Right atrium auricular region (tissue), 2 donors: Measurements from ENCODE around the gene TCF12. TPM values are rescaled to one million over a fixed set of nuclear protein-coding genes. Genes with fewer than 3 reads are reported as not detected.

Experiments used
- DNase-seq: peaks from one replicate; pipeline ENCODE4 v3.0.0-alpha.2; 2019; ENCODE audit warnings: low spot score
- H3K27ac ChIP-seq, 2 donors: fragments of 200-600 bp; sonication (generic); 1 replicate in 1 of 2; 2 replicates in 1 of 2; pipeline ENCODE4 v1.5.1; 2016 to 2019
- H3K27me3 ChIP-seq, 2 donors: fragments of 200-600 bp; sonication (generic); one replicate each; pipeline versions ENCODE4 v1.5.1 to v1.6.0; 2017 to 2019
- H3K36me3 ChIP-seq: fragments of 200-600 bp; sonication (generic); one replicate; pipeline ENCODE4 v1.5.1; 2016
- H3K4me1 ChIP-seq, 2 donors: fragments of 200-600 bp; sonication (generic); one replicate each; pipeline versions ENCODE4 v1.5.1 to v1.6.0; 2017 to 2019
- H3K4me3 ChIP-seq, 2 donors: fragments of 200-600 bp; sonication (generic); 1 replicate in 1 of 2; 2 replicates in 1 of 2; pipeline ENCODE4 v1.5.1; 2017 to 2019; ENCODE audit warnings: mild to moderate bottlenecking in 1 of 2, moderate library complexity in 1 of 2
- H3K9me3 ChIP-seq, 2 donors: fragments of 200-600 bp; sonication (generic); one replicate each; pipeline ENCODE4 v1.5.1; 2019
- total RNA-seq, 2 donors: library from RNA; depleted of rRNA; stranded (reverse); fragments of >200 nt; gene quantifications; one replicate each; pipeline ENCODE4 v1.1.0, GENCODE V29; 2016
- TF ChIP-seq, protein P1 (sequence below), 2 donors: fragments of 200-600 bp; sonication (generic); IDR thresholded peaks; one replicate each; pipeline ENCODE4 v1.5.1; 2019; ENCODE audit warnings: antibody characterized with exemption in 2 of 2

The TCF12 gene
- total RNA-seq, 2 donors from 2014 or later, result 35.2 to 40.0 TPM

- Histone ChIP-seq H3K4me1 (peaks cover 0 to 9% of the 10 kb centered on the region in 2 donors), H3K9me3 (no peaks in the 10 kb centered on the region), H3K36me3 (no peaks in the 10 kb centered on the region), H3K27ac (peak overlapping the region in 1 of 2 donors; percentile 9), H3K27me3 (no peaks in the 10 kb centered on the region), H3K4me3 (no peak overlapping the region)
- no peak for DNase-seq
- TF ChIP-seq, protein P1, sequence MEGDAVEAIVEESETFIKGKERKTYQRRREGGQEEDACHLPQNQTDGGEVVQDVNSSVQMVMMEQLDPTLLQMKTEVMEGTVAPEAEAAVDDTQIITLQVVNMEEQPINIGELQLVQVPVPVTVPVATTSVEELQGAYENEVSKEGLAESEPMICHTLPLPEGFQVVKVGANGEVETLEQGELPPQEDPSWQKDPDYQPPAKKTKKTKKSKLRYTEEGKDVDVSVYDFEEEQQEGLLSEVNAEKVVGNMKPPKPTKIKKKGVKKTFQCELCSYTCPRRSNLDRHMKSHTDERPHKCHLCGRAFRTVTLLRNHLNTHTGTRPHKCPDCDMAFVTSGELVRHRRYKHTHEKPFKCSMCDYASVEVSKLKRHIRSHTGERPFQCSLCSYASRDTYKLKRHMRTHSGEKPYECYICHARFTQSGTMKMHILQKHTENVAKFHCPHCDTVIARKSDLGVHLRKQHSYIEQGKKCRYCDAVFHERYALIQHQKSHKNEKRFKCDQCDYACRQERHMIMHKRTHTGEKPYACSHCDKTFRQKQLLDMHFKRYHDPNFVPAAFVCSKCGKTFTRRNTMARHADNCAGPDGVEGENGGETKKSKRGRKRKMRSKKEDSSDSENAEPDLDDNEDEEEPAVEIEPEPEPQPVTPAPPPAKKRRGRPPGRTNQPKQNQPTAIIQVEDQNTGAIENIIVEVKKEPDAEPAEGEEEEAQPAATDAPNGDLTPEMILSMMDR (IDR thresholded peaks at IDR 0.05), result no peak
These were observed 403.0 kb downstream of the TCF12 start for GRCh38 chr15:57321485-57321884.

DNA sequence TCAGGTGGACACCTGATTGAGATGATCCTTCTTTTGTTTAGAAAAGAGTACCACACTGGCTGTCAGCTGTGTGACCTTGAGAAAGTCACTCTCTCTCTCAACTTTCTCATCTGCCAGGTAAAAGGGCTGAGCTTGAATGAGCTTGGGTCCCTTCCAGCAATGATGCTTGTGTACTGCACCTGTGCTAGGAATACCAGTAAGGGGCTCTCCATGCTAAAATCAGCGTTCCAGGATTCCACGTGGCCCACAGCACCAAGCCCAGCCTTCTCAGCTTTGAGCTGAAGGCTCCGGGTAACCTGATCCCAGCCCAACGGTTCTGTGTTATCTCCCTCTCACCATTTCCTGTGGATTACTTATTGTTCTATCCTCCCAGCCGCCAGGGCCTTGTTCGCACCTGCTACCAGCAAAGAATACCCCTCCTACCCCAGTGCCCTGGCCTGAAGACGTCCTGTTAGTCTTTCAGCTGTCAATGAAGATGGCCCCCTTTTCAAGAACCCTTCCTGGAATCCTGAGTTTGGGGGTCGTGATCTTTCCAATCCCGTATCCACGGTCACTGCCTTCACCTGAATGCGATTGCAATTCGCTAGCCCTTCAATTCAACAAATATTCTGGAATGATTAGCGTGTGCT, 403.6 kb downstream of the TCF12 start:
- peaks cover 0 to 9% of the 10 kb centered on the region in 2 donors for H3K4me1 ChIP-seq
- DNase-seq, result no peak
- no peak overlapping the region for H3K27ac ChIP-seq
- TF ChIP-seq, protein P1 (IDR thresholded peaks at IDR 0.05), result no peak
- no peaks in the 10 kb centered on the region for H3K36me3 ChIP-seq
- H3K27me3 ChIP-seq, result no peaks in the 10 kb centered on the region
- no peaks in the 10 kb centered on the region for H3K9me3 ChIP-seq
- H3K4me3 ChIP-seq, result no peak overlapping the region

DNA sequence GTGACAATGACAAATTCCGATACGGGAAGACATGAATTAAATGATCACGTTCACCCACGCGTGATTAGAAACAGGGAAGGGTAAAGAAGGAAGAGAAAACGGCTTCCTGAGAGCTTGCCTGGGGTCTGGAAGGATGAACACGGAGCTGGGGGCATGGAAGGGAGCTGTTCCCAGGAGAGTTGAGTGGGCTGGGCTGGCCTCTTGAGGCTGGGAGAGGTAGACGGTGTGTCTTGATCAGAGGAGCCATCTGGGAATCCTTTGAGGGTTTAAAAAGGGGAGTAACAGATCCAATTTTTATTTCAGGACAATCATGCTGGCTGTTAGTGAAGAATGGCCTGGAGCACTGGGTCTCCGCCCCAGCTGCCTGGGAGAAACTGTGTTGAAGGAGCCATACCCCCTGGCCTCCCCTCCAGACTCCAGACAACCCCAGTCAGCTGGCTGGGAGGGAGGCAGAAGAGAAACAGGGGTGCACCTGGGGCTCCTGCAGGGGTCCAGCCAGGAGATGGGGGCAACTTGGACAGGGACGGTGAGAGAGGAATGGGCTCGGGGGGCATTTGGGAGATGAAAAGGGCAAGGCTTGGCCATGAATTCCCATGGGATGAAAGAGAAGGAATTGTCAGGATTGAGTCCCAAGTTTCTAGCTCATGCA, 404.3 kb downstream of the TCF12 start:
- Histone ChIP-seq H3K36me3 (no peaks in the 10 kb centered on the region), H3K4me3 (no peak overlapping the region), H3K9me3 (no peaks in the 10 kb centered on the region), H3K4me1 (peaks cover 0 to 9% of the 10 kb centered on the region in 2 donors), H3K27ac (no peak overlapping the region), H3K27me3 (no peaks in the 10 kb centered on the region)
- no peak for DNase-seq
- TF ChIP-seq, protein P1 (IDR thresholded peaks at IDR 0.05), result no peak

DNA sequence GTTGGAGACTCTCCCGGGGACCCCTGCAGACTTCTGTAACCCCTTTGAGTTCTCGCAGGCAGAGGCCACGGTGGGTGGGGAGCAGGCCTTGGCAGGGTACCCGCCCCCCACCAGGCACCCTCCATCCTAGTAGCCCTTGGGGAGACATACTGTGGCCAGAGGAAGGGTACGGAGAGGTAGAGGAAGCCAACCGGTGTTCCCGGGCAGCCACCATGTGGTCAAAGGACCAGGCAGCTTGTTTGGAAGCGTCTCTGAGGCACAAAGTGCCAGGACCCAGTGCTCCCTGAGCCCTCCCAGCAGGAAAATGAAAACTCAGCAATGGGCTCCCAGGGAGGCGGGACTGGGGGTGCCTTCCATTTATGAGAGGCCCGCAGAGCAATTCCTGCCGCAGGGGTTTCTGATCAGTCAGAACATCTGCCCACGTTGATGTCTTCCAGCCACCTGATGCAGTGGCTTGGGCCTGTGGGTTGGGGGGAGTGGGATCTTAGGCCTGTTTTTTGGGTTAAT, 404.9 kb downstream of the TCF12 start:
- no peak overlapping the region for H3K4me3 ChIP-seq
- H3K9me3 ChIP-seq, result no peaks in the 10 kb centered on the region
- no peak overlapping the region for H3K27ac ChIP-seq
- no peaks in the 10 kb centered on the region for H3K27me3 ChIP-seq
- peaks cover 0 to 9% of the 10 kb centered on the region in 2 donors for H3K4me1 ChIP-seq
- TF ChIP-seq, protein P1 (IDR thresholded peaks at IDR 0.05), result no peak
- no peak for DNase-seq
- no peaks in the 10 kb centered on the region for H3K36me3 ChIP-seq

DNA sequence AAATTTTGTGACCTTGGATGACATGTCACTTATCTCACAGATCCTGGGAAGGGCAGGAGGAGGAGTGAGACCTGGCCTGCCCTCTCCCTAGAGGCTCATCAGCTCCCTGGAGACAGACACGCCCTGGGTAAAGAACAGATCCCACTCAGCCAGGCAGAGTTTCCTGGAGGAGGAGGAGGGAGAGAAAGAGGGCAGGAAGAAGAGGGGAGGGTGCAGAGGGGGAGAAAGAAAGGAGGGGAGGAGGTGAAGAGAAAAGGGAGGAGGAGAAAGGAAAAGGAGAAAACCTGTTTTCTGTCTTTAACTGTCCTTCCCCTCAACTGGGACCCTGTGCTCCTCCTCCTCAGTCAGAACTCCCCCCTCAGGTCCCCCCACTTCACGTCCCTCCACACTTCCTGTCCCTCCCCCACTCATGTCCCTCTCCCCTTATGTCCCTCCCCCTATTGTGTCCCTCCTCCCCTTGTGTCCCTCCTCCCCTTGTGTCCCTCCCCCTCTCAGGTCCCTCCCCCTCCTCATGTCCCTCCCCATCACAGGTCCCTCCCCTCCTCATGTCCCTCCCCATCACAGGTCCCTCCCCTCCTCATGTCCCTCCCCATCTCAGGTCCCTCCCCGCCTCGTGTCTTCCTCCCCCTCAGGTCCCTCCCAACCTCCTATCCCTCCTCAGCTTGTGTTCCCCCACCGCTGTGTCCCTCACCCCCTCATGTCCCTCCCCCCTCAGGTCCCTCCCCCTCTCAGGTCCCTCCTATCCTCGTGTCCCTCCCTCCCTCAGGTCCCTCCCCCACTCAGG, 405.6 kb downstream of the TCF12 start:
- TF ChIP-seq, protein P1 (IDR thresholded peaks at IDR 0.05), result no peak
- Histone ChIP-seq H3K27ac (no peak overlapping the region), H3K9me3 (no peaks in the 10 kb centered on the region), H3K4me3 (no peak overlapping the region), H3K27me3 (no peaks in the 10 kb centered on the region), H3K36me3 (no peaks in the 10 kb centered on the region), H3K4me1 (peaks cover 0 to 9% of the 10 kb centered on the region in 2 donors)
- DNase-seq, result no peak
